ENCODE results near the gene INTS6. TPM values are rescaled to one million over a fixed set of nuclear protein-coding genes. Genes with fewer than 3 reads are reported as not detected.

The INTS6 gene
- total RNA-seq, 2 donors from 2014 or later: 94.5 to 106 TPM

DNA sequence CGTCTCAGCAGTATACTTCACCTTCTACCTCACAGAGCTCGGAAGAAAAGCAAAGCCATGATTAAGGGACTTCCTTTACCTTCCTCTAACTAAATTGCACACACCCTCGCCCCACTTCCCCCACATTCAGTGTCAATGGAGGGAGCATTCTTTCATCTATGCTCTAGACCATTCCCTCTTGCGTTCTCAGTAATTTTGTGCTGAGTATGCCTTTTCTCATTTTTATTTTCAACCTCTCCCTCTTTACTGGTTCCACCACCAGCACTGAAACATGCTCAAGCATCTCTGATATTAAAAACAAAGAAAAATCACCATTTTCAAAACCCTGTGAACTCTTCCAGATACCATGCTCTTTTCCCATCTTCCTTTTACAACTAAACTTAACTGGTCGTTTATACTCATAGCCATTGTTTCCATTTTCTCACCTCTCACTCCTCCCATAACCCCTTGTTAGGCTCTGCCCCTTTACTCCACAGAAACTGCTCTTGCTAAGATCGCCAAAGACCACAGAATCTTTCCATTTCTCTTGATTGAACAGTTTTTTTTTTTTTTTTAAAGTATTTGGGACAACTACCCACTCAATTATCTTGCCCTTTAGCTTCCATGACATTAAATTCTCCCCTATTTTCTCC, 81.0 kb downstream of the INTS6 start:
- no peaks in the 10 kb centered on the region for H3K27me3 Mint-ChIP-seq (ENCODE audit: low read depth)
- H3K4me1 Mint-ChIP-seq (ENCODE audit: low read depth): no peaks in the 10 kb centered on the region
- H3K9me3 Mint-ChIP-seq: no peaks in the 10 kb centered on the region
- ATAC-seq (replicated peaks in 1 of 2) (no peak), DNase-seq (no peak)
- H3K4me3 Mint-ChIP-seq: no peak overlapping the region
- no peak overlapping the region for H3K27ac Mint-ChIP-seq
- peaks cover 7 to 27% of the 10 kb centered on the region in 2 donors for H3K36me3 Mint-ChIP-seq (ENCODE audit: insufficient read depth in 2 of 2)

DNA sequence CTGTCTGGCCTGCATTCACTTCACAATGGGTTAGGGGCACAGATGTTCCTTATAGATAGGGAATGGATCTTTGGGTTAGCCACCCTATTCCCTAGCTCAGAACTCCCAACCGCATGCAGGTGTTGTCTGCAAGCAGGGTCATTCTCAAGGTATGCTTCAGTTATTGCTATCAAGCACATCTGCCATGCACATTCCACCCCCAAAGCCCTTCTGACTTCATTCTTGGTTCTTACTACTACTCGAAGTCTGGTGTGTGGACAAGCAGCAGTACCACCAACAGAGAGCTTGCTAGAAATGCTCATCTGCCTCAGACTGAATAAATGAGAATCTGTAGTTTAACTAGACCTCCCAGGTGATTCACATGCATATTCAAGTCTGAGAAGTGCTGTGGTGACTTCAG, 82.0 kb downstream of the INTS6 start:
- DNase-seq: no peak
- no peaks in the 10 kb centered on the region for H3K9me3 Mint-ChIP-seq
- H3K4me3 Mint-ChIP-seq: no peak overlapping the region

DNA sequence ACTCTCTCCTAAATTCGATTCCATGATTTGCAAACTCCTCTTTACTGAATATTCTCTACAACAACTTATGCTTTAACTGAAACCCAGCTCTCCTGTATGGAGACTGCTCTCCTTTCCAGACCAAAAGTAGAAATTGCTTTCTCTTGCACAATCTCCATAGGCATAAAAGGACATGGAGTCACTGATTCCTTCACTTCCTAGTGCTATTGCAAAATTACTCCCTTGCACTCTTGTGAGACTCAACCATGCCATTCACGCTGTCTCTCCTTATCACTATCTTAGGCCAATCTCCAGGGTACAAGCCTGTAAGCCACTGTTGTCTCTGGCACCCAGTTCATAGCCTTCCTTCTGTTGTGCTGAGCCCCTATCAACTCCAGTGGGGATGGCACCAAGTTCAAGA, 82.7 kb downstream of the INTS6 start:
- no peaks in the 10 kb centered on the region for H3K9me3 Mint-ChIP-seq
- H3K4me3 Mint-ChIP-seq: no peak overlapping the region
- H3K27ac Mint-ChIP-seq: peak overlapping the region; percentile 32
- H3K4me1 Mint-ChIP-seq (ENCODE audit: low read depth): peaks cover 3% of the 10 kb centered on the region
- ATAC-seq (replicated peaks in 1 of 2): no peak
- H3K36me3 Mint-ChIP-seq (ENCODE audit: insufficient read depth in 2 of 2): peaks cover 5 to 21% of the 10 kb centered on the region in 2 donors
- no peaks in the 10 kb centered on the region for H3K27me3 Mint-ChIP-seq (ENCODE audit: low read depth)
- no peak for DNase-seq

More for the DNA sequence above, 82.0 kb downstream of the INTS6 start:
- no peak overlapping the region for H3K27ac Mint-ChIP-seq
- H3K27me3 Mint-ChIP-seq (ENCODE audit: low read depth): no peaks in the 10 kb centered on the region
- H3K4me1 Mint-ChIP-seq (ENCODE audit: low read depth): no peaks in the 10 kb centered on the region
- H3K36me3 Mint-ChIP-seq (ENCODE audit: insufficient read depth in 2 of 2): peaks cover 5 to 22% of the 10 kb centered on the region in 2 donors
- no peak for ATAC-seq (replicated peaks in 1 of 2)

DNA sequence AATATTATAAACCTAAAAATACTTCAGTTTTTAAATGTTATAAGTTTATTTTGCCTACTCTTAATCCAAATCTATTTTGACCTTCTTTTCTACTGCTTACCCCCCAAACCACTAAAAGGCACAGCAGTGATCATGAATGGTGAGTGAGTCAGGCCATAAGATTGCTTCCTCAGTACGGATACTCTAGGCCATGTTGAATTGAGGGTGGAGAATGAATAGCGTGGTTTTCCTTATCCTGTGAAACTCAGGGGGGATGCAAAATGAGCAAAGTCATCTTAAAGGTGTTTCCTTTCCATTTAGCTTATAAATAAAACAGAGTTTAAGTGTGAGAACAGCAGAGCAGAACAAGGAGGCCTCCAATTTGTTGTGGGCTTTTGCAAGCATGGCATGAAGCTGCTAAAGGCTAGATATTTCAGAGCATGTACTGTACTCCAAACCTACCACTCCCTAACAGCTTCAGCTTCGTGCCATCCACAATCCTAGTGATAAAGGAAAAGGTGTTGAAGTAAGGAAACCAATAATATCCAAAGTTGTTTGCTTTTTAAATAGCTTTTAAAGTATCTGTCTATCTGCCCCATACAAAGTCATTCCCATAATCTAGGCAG, 88.3 kb downstream of the INTS6 start:
- DNase-seq: no peak
- H3K9me3 Mint-ChIP-seq: no peaks in the 10 kb centered on the region
- H3K36me3 Mint-ChIP-seq (ENCODE audit: insufficient read depth in 2 of 2): peaks cover 3 to 26% of the 10 kb centered on the region in 2 donors
- no peak overlapping the region for H3K4me3 Mint-ChIP-seq
- no peaks in the 10 kb centered on the region for H3K27me3 Mint-ChIP-seq (ENCODE audit: low read depth)
- H3K27ac Mint-ChIP-seq: no peak overlapping the region
- no peak for ATAC-seq (replicated peaks in 1 of 2)
- peaks cover 20% of the 10 kb centered on the region for H3K4me1 Mint-ChIP-seq (ENCODE audit: low read depth)

DNA sequence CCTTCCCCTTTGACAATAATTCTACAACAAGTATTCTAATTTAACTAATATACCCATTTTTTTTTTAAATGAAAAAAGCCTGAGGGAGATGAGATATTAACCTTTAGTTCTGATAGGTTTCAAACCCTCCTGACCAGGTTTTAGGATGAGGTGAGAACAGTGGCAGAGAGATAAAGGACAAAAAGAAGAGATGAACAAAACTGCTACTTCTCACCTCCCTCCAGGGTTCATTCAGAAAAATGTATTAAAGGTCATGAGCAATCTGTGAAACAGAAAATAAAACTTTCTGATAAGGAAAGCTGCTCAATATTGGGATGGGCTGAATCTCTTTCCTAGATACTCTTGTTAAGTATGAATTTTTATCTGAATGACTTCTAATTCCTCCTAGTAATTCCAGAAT, 89.2 kb downstream of the INTS6 start:
- H3K27ac Mint-ChIP-seq: no peak overlapping the region
- H3K36me3 Mint-ChIP-seq (ENCODE audit: insufficient read depth in 2 of 2): peaks cover 0 to 20% of the 10 kb centered on the region in 2 donors
- no peaks in the 10 kb centered on the region for H3K9me3 Mint-ChIP-seq
- no peak overlapping the region for H3K4me3 Mint-ChIP-seq
- ATAC-seq (replicated peaks in 1 of 2) (no peak), DNase-seq (no peak)
- H3K4me1 Mint-ChIP-seq (ENCODE audit: low read depth): peaks cover 20% of the 10 kb centered on the region
- H3K27me3 Mint-ChIP-seq (ENCODE audit: low read depth): no peaks in the 10 kb centered on the region

DNA sequence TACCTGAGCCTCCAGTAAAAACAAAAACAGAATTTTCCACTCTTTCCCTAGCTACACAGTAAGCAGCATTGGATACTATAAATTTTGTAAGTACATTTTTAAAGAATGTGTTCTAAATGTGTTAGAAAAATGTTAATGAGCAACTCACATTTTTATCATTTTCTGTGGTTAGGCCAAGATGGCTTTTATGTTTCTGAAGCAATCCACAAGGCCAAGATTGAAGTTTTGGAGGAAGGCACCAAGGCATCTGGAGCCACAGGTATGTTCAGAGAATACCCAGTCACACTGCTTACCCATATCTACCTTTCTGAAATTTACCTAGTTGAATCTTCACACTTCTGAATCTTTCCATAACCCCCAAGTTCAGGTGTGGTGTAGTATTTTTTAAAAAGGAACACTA, 91.7 kb downstream of the INTS6 start:
- no peak for DNase-seq
- Mint-ChIP-seq H3K4me1 (ENCODE audit: low read depth) (peaks cover 20% of the 10 kb centered on the region), H3K27me3 (ENCODE audit: low read depth) (no peaks in the 10 kb centered on the region), H3K36me3 (ENCODE audit: insufficient read depth in 2 of 2) (peaks cover 0 to 19% of the 10 kb centered on the region in 2 donors), H3K27ac (no peak overlapping the region), H3K4me3 (no peak overlapping the region), H3K9me3 (no peaks in the 10 kb centered on the region)
- no peak for ATAC-seq (replicated peaks in 1 of 2)

DNA sequence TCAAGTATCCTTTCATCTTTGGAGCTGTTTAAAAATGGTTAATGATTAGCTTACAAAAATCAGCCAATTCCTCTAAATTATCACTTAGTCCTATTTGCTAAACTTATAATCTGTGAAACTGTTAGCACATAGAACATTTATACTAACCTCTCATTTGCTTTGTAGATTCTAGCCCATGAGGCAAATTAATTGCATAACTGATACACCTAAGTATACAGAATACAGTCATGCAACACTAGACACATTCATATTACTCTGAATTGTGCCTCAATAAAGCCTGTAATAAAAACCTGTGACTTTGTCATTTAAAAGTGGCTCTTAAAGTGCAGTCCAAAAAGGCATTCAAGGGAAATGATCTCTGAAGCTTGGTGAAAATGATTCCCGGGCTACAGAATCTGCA, 92.3 kb downstream of the INTS6 start:
- no peaks in the 10 kb centered on the region for H3K27me3 Mint-ChIP-seq (ENCODE audit: low read depth)
- H3K27ac Mint-ChIP-seq: no peak overlapping the region

DNA sequence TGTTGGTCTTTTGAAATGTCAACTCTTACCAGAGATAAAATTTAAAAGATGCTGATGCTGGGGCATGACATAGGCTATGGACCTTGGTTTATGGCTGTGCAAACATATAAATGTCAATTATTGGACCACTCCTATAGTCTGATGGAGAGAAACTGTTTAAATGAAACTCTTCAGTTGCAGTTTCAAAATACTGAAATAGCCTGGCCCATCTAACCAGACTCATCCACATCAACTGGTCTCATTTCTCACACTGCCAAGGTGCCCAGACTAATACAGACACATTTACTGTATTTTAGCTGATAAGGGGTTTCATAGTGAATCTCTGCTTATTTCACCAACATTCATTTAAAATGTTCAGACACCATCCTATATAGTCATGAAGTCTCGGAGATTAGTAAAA, 93.5 kb downstream of the INTS6 start:
- no peak for DNase-seq
- Mint-ChIP-seq H3K4me3 (no peak overlapping the region), H3K27ac (no peak overlapping the region), H3K27me3 (ENCODE audit: low read depth) (no peaks in the 10 kb centered on the region), H3K9me3 (no peaks in the 10 kb centered on the region), H3K36me3 (ENCODE audit: insufficient read depth in 2 of 2) (peaks cover 0 to 15% of the 10 kb centered on the region in 2 donors), H3K4me1 (ENCODE audit: low read depth) (peaks cover 9% of the 10 kb centered on the region)
- ATAC-seq (replicated peaks in 1 of 2): no peak

More for the DNA sequence above, 92.3 kb downstream of the INTS6 start:
- peaks cover 0 to 19% of the 10 kb centered on the region in 2 donors for H3K36me3 Mint-ChIP-seq (ENCODE audit: insufficient read depth in 2 of 2)
- no peaks in the 10 kb centered on the region for H3K9me3 Mint-ChIP-seq
- ATAC-seq (replicated peaks in 1 of 2) (no peak), DNase-seq (no peak)
- H3K4me3 Mint-ChIP-seq: no peak overlapping the region
- H3K4me1 Mint-ChIP-seq (ENCODE audit: low read depth): peaks cover 20% of the 10 kb centered on the region

DNA sequence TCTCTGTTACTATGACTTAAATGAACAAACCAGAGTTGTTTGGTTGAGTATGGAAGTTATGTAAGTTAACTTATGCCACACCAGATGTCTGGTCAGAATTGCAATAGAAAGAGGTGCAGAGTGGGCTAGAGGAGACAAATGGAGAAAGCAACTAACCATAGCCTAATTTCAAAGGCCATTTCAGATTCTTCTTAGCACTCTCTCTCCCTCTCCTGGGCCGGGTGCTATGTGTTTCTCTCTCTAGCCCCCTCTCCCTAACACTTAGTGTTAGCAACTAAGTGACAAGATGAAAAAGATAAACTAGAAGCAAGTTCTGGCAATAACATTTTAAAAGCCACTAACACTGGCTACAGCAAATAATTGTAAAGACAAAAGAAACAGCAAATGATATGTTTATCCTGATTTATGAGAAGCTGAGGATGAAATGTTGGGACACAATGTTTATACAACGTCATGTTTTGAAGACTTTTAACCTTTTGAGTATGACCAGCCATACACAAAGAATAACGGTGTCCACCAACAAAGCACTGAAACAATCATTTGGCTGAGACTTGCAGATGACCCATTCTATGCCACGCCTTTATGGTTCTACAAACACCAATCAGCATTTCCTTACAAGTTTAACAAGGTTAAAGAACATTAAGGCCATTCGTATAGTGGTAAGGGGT, 94.8 kb downstream of the INTS6 start:
- Mint-ChIP-seq H3K36me3 (ENCODE audit: insufficient read depth in 2 of 2) (peaks cover 0 to 9% of the 10 kb centered on the region in 2 donors), H3K9me3 (no peaks in the 10 kb centered on the region), H3K4me1 (ENCODE audit: low read depth) (peaks cover under 1% of the 10 kb centered on the region), H3K4me3 (no peak overlapping the region), H3K27ac (no peak overlapping the region), H3K27me3 (ENCODE audit: low read depth) (no peaks in the 10 kb centered on the region)
- no peak for ATAC-seq (replicated peaks in 1 of 2)
- DNase-seq: no peak

DNA sequence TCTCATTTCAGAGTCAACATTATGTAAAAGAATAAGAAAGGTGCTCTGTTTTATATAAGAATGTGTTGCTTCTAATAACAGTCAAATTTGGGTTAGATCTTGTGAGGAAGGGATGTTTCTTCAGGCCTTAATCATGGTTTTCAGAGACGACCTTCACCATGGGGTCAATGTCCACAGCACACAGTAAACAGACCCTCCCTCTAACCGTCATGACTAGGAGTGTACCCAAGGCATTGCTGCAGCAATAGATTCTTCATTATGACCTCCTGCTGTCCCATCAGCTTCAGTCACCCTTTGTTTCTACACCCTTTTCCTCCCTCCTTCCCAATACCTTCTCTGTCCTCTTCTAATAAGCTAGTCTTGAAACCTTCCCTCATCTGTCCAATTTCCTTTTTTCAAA, 97.6 kb downstream of the INTS6 start:
- H3K4me3 Mint-ChIP-seq: no peak overlapping the region
- ATAC-seq (replicated peaks in 1 of 2): no peak
- no peak overlapping the region for H3K27ac Mint-ChIP-seq
- no peaks in the 10 kb centered on the region for H3K4me1 Mint-ChIP-seq (ENCODE audit: low read depth)
- H3K9me3 Mint-ChIP-seq: no peaks in the 10 kb centered on the region
- no peaks in the 10 kb centered on the region for H3K27me3 Mint-ChIP-seq (ENCODE audit: low read depth)
- no peaks in the 10 kb centered on the region for H3K36me3 Mint-ChIP-seq (ENCODE audit: insufficient read depth in 2 of 2)
- no peak for DNase-seq

DNA sequence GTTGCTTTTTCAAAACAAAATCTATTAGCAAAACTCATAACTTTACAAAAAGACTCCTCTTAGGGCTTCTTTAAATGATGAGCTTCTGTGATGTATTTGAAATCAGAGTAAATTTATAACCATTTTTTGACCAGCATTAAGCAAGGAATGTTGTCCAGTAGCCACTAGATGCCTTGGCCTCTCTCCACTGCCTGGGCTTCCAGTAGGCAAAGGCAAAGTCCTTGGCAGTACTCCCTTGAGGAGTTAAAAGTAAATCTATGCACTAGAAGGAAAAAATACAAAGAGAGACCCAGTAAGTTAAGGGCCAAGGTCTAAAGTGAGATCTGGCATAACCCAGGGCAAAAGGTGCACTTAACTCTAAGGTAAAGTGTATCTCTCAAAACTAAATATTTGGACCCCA, 103.8 kb downstream of the INTS6 start:
- H3K27ac Mint-ChIP-seq: no peak overlapping the region
- no peaks in the 10 kb centered on the region for H3K36me3 Mint-ChIP-seq (ENCODE audit: insufficient read depth in 2 of 2)
- no peak for ATAC-seq (replicated peaks in 1 of 2)
- H3K27me3 Mint-ChIP-seq (ENCODE audit: low read depth): no peaks in the 10 kb centered on the region
- peaks cover 5% of the 10 kb centered on the region for H3K4me1 Mint-ChIP-seq (ENCODE audit: low read depth)
- no peak for DNase-seq
- no peak overlapping the region for H3K4me3 Mint-ChIP-seq
- no peaks in the 10 kb centered on the region for H3K9me3 Mint-ChIP-seq

DNA sequence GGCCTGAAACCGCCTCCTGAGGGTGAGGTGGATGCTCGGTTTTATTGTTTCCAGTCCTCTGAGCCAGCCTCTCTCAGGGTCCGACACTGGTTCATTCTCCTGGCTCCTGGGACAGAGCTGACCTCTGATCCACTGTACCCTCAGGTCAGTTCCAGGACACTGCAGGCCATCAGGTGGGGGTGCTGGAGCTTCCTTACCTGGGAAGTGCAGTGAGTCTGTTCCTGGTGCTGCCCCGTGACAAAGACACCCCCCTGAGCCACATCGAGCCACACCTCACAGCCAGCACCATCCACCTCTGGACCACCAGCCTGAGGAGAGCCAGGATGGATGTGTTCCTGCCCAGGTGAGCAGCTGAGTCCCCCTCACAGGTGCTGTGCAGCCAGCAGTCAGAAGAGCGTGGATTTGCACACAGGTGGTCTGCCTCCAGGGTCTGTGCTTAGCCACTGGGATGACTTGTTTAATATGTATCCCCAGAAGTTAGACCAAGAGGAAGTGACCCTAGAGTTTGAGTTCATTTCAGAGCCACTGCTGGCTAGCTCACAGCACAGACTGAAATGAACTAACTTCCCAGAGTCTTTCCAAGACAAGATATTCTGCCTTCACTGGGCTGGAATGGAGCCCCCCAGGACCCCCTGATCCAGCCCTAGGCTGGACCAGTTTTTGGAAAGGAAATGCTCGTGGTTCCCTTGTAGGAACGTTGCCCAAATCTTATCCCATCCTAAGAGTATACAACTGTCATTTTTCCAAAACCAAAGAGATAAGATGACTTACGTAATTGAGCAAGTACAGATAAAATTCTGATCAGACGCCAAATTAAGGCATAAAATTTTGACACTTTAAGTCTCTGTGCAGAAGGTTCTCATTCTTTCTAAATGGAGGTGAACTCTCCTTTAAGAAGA, 104.5 kb downstream of the INTS6 start:
- H3K9me3 Mint-ChIP-seq: no peaks in the 10 kb centered on the region
- DNase-seq (no peak), ATAC-seq (replicated peaks in 1 of 2) (peak in 1 of 2 donors; percentile 7)
- no peak overlapping the region for H3K27ac Mint-ChIP-seq
- no peak overlapping the region for H3K4me3 Mint-ChIP-seq
- H3K27me3 Mint-ChIP-seq (ENCODE audit: low read depth): no peaks in the 10 kb centered on the region
- peaks cover 5% of the 10 kb centered on the region for H3K4me1 Mint-ChIP-seq (ENCODE audit: low read depth)
- no peaks in the 10 kb centered on the region for H3K36me3 Mint-ChIP-seq (ENCODE audit: insufficient read depth in 2 of 2)

DNA sequence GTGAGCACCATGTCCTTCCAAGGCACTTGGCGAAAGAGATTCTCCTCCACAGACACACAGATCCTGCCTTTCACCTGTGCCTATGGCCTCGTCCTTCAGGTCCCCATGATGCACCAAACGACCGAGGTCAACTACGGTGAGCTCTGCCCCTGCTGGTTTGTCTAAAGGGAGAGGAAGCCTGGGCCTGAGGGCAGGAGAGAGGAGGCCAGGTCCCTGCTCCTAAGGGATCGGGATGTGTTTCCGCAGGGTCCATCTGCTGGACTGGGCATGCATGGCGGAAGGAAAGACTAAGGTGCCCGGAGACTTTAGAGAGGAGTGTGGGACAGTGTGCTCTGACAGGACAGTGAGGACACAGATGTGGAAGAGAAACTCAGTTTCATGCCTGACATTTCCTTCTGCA, 105.7 kb downstream of the INTS6 start:
- H3K9me3 Mint-ChIP-seq: no peaks in the 10 kb centered on the region
- H3K27ac Mint-ChIP-seq: no peak overlapping the region
- no peak for ATAC-seq (replicated peaks in 1 of 2)
- no peaks in the 10 kb centered on the region for H3K36me3 Mint-ChIP-seq (ENCODE audit: insufficient read depth in 2 of 2)
- H3K4me3 Mint-ChIP-seq: no peak overlapping the region
- DNase-seq: no peak
- peaks cover 5% of the 10 kb centered on the region for H3K4me1 Mint-ChIP-seq (ENCODE audit: low read depth)
- no peaks in the 10 kb centered on the region for H3K27me3 Mint-ChIP-seq (ENCODE audit: low read depth)
